Activated T-cell treated with anti-CD3 and anti-CD28 coated beads, Interleukin-2, amount 50 U/mL, for 24 hours (primary cell): Measurements from ENCODE around the gene GSTO2.

ENCODE experiments used
- DNase-seq: peaks from one replicate; pipeline ENCODE4 v3.0.0-alpha.2; 2020
- H3K27ac Mint-ChIP-seq: 2 replicates; pipeline ENCODE4 v1.8.0; 2020; ENCODE audit warnings: mild to moderate bottlenecking, mixed read lengths
- H3K27me3 Mint-ChIP-seq: 2 replicates; pipeline ENCODE4 v1.8.0; 2020; ENCODE audit warnings: mixed read lengths
- H3K36me3 Mint-ChIP-seq: 2 replicates; pipeline ENCODE4 v1.8.0; 2020; ENCODE audit warnings: low read depth, mixed read lengths
- H3K4me1 Mint-ChIP-seq: 2 replicates; pipeline ENCODE4 v1.8.0; 2020; ENCODE audit warnings: low read depth, mixed read lengths
- H3K4me3 Mint-ChIP-seq: 2 replicates; pipeline ENCODE4 v1.8.0; 2020; ENCODE audit warnings: mild to moderate bottlenecking, moderate library complexity, mixed read lengths
- H3K9me3 Mint-ChIP-seq: 2 replicates; pipeline ENCODE4 v1.8.0; 2020; ENCODE audit warnings: mixed read lengths

GSTO2 gene

GRCh38 chr10:104259999-104260774, 8.8 kb upstream of the GSTO2 start:
- H3K27me3 Mint-ChIP-seq, result no peaks in the 10 kb centered on the region
- peaks cover 100% of the 10 kb centered on the region for H3K36me3 Mint-ChIP-seq
- peak overlapping the region; percentile 66 for H3K4me3 Mint-ChIP-seq
- no peak for DNase-seq
- H3K9me3 Mint-ChIP-seq, result no peaks in the 10 kb centered on the region
- H3K27ac Mint-ChIP-seq, result peak overlapping the region; percentile 93
- peaks cover 91% of the 10 kb centered on the region for H3K4me1 Mint-ChIP-seq

- Mint-ChIP-seq H3K9me3 (no peaks in the 10 kb centered on the region), H3K4me1 (peaks cover 94% of the 10 kb centered on the region), H3K36me3 (peaks cover 100% of the 10 kb centered on the region), H3K27ac (peak overlapping the region; percentile 93), H3K27me3 (no peaks in the 10 kb centered on the region), H3K4me3 (peak overlapping the region; percentile 66)
- DNase-seq, result no peak
Observed at GRCh38 chr10:104260775-104261115, 8.2 kb upstream of the GSTO2 start.

- H3K4me1 Mint-ChIP-seq, result peaks cover 93% of the 10 kb centered on the region
- H3K36me3 Mint-ChIP-seq, result peaks cover 100% of the 10 kb centered on the region
- DNase-seq, result no peak
- no peaks in the 10 kb centered on the region for H3K27me3 Mint-ChIP-seq
- H3K4me3 Mint-ChIP-seq, result no peak overlapping the region
- peak overlapping the region; percentile 93 for H3K27ac Mint-ChIP-seq
- no peaks in the 10 kb centered on the region for H3K9me3 Mint-ChIP-seq
Observed at GRCh38 chr10:104262055-104262454, 6.9 kb upstream of the GSTO2 start.

GRCh38 chr10:104264783-104265182, 4.2 kb upstream of the GSTO2 start:
- Mint-ChIP-seq H3K27me3 (no peaks in the 10 kb centered on the region), H3K4me3 (peak overlapping the region; percentile 10), H3K4me1 (peaks cover 83% of the 10 kb centered on the region), H3K36me3 (peaks cover 96% of the 10 kb centered on the region), H3K27ac (no peak overlapping the region), H3K9me3 (peaks cover 2% of the 10 kb centered on the region)
- no peak for DNase-seq

- peak; percentile 67 for DNase-seq
- Mint-ChIP-seq H3K9me3 (peaks cover 3% of the 10 kb centered on the region), H3K4me1 (peaks cover 55% of the 10 kb centered on the region), H3K4me3 (peak overlapping the region; percentile 82), H3K27ac (peak overlapping the region; percentile 96), H3K36me3 (peaks cover 66% of the 10 kb centered on the region), H3K27me3 (no peaks in the 10 kb centered on the region)
Observed at GRCh38 chr10:104267721-104268404, 1.1 kb upstream of the GSTO2 start.

- peak overlapping the region; percentile 96 for H3K27ac Mint-ChIP-seq
- peaks cover 52% of the 10 kb centered on the region for H3K4me1 Mint-ChIP-seq
- H3K4me3 Mint-ChIP-seq, result peak overlapping the region; percentile 82
- H3K9me3 Mint-ChIP-seq, result peaks cover 3% of the 10 kb centered on the region
- peaks cover 61% of the 10 kb centered on the region for H3K36me3 Mint-ChIP-seq
- no peaks in the 10 kb centered on the region for H3K27me3 Mint-ChIP-seq
- no peak for DNase-seq
Observed at GRCh38 chr10:104268405-104268712, 625 bp upstream of the GSTO2 start.

- H3K36me3 Mint-ChIP-seq, result peaks cover 12% of the 10 kb centered on the region
- peaks cover 13% of the 10 kb centered on the region for H3K4me1 Mint-ChIP-seq
- no peak for DNase-seq
- H3K27me3 Mint-ChIP-seq, result peaks cover 17% of the 10 kb centered on the region
- peaks cover 3% of the 10 kb centered on the region for H3K9me3 Mint-ChIP-seq
- no peak overlapping the region for H3K4me3 Mint-ChIP-seq
- no peak overlapping the region for H3K27ac Mint-ChIP-seq
Observed at GRCh38 chr10:104273286-104273685, 4.3 kb downstream of the GSTO2 start.

- Mint-ChIP-seq H3K4me1 (peaks cover 13% of the 10 kb centered on the region), H3K27me3 (peaks cover 17% of the 10 kb centered on the region), H3K27ac (no peak overlapping the region), H3K4me3 (no peak overlapping the region), H3K36me3 (peaks cover 5% of the 10 kb centered on the region), H3K9me3 (peaks cover 3% of the 10 kb centered on the region)
- no peak for DNase-seq
Observed at GRCh38 chr10:104273899-104274575, 5.1 kb downstream of the GSTO2 start.

GRCh38 chr10:104274762-104275721, 6.1 kb downstream of the GSTO2 start:
- H3K9me3 Mint-ChIP-seq, result no peaks in the 10 kb centered on the region
- H3K27ac Mint-ChIP-seq, result no peak overlapping the region
- H3K36me3 Mint-ChIP-seq, result no peaks in the 10 kb centered on the region

GRCh38 chr10:104276192-104276591, 7.2 kb downstream of the GSTO2 start:
- H3K9me3 Mint-ChIP-seq, result no peaks in the 10 kb centered on the region
- no peak overlapping the region for H3K27ac Mint-ChIP-seq
- H3K36me3 Mint-ChIP-seq, result no peaks in the 10 kb centered on the region
- H3K27me3 Mint-ChIP-seq, result peaks cover 17% of the 10 kb centered on the region
- no peak overlapping the region for H3K4me3 Mint-ChIP-seq
- H3K4me1 Mint-ChIP-seq, result peaks cover 7% of the 10 kb centered on the region
- no peak for DNase-seq

More at GRCh38 chr10:104274762-104275721, 6.1 kb downstream of the GSTO2 start:
- Mint-ChIP-seq H3K4me1 (peaks cover 8% of the 10 kb centered on the region), H3K4me3 (peak overlapping the region; percentile 55), H3K27me3 (peaks cover 17% of the 10 kb centered on the region)
- peak; percentile 75 for DNase-seq

- Mint-ChIP-seq H3K36me3 (no peaks in the 10 kb centered on the region), H3K4me1 (peaks cover 7% of the 10 kb centered on the region), H3K4me3 (no peak overlapping the region), H3K9me3 (no peaks in the 10 kb centered on the region), H3K27ac (no peak overlapping the region), H3K27me3 (peaks cover 17% of the 10 kb centered on the region)
- DNase-seq, result no peak
Observed at GRCh38 chr10:104277785-104278184, 8.8 kb downstream of the GSTO2 start.

- H3K4me1 Mint-ChIP-seq, result peaks cover 1% of the 10 kb centered on the region
- no peaks in the 10 kb centered on the region for H3K9me3 Mint-ChIP-seq
- H3K27ac Mint-ChIP-seq, result no peak overlapping the region
- no peaks in the 10 kb centered on the region for H3K36me3 Mint-ChIP-seq
- no peak overlapping the region for H3K4me3 Mint-ChIP-seq
- peaks cover 14% of the 10 kb centered on the region for H3K27me3 Mint-ChIP-seq
- no peak for DNase-seq
Observed at GRCh38 chr10:104279550-104280259, 10.7 kb downstream of the GSTO2 start.

- no peak overlapping the region for H3K4me3 Mint-ChIP-seq
- H3K9me3 Mint-ChIP-seq, result no peaks in the 10 kb centered on the region
Observed at GRCh38 chr10:104281694-104282093, 12.7 kb downstream of the GSTO2 start.

More at GRCh38 chr10:104281694-104282093, 12.7 kb downstream of the GSTO2 start:
- no peak for DNase-seq
- Mint-ChIP-seq H3K36me3 (no peaks in the 10 kb centered on the region), H3K4me1 (no peaks in the 10 kb centered on the region), H3K27ac (no peak overlapping the region), H3K27me3 (peaks cover 3% of the 10 kb centered on the region)
